NCI-H187 treated with DMSO at 0.1 percent for 48 hours (cell line): ENCODE measurements around the gene TTF2.
"Not testable (repeated sequence)": the region's sequence is repeated elsewhere in the genome, so short reads cannot be mapped to it uniquely, and the experiment has no call there.

Source experiments
- DNase-seq: peaks from one replicate; lab custom pipeline; 2025; lab: John Stamatoyannopoulos, UW

The TTF2 gene

GRCh38 chr1:117121589-117122329 lies 61.6 kb downstream of the TTF2 start, which contains the start of gene TRIM45:
Gene TRIM45, minus strand, starts transcription at chr1:117121749. Its CDS starts 548 bp downstream, at chr1:117121201.
- peak; percentile 80 for DNase-seq

DNA sequence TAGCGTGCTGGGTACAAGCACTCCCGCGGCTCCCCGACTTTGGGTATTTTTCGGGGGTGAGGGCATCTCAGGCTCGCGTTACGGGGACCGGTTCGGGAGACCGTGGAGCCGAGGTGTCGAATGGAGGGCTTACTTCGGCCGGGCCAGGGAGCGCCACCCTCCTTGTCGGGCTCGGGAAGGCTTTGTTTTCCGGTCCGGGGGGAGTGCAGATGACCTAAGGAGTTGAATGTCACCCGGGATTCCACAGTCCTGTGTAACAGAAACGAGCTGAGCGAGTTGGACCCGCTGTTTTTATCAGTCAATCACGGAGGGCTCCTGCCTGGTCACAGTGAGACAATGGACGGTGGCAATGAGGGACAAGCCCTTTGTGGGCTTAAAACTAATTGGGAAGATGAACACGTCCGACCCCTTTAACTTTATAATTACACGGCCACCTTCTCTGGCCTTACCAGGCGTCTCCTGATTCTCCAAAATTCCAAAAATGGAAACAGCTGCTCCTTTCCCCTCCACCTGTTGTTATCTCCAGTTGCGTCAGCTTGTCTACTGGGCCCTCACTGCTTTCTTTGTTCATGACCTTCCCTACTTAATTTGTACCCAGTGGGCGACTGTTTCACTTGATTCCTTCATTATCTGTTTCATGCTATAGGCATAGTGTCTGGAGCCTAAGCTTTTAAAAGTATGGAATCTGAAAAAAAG lies 62.4 kb downstream of the TTF2 start:
- no peak for DNase-seq

DNA sequence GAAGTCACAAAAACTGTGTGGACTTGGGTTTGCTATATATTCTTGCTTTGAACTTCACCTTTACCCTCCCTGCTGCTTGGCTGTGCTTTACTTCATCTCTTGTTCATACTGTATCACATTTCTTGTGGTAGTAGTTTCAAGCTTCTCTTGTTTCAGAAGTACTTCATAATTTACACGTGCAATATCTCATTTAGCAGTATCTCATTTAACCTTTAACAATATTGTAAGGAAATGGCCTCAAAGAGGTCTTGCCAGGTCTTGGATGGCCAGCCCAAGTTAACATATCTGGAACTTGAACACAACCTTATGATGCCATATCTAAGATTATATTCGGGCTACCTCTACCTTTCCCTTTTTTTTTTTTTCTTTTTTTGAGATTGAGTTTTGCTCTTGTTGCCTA lies 63.1 kb downstream of the TTF2 start:
- no peak for DNase-seq

- DNase-seq: no peak
These were observed 64.5 kb downstream of the TTF2 start for GRCh38 chr1:117124661-117125060.

DNA sequence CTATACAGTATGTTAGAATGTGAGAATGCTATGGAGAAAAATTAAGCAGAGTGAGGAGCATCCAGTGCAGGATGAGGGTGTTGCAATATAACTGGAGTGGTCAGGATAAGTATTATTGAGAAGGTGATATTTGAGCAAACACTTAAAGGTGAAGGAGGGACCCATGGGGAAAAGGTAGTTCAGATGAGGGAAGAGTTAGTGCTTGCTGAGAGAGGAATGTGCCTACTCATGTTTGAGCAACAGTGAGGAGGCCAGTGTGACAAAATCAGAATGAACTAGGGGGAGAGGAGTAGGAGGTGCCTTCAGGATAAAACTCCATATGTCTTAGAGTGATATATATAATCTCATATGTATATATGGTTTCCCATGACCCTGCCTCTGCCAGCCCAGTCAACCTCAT lies 67.7 kb downstream of the TTF2 start:
- peak; percentile 86 for DNase-seq

DNA sequence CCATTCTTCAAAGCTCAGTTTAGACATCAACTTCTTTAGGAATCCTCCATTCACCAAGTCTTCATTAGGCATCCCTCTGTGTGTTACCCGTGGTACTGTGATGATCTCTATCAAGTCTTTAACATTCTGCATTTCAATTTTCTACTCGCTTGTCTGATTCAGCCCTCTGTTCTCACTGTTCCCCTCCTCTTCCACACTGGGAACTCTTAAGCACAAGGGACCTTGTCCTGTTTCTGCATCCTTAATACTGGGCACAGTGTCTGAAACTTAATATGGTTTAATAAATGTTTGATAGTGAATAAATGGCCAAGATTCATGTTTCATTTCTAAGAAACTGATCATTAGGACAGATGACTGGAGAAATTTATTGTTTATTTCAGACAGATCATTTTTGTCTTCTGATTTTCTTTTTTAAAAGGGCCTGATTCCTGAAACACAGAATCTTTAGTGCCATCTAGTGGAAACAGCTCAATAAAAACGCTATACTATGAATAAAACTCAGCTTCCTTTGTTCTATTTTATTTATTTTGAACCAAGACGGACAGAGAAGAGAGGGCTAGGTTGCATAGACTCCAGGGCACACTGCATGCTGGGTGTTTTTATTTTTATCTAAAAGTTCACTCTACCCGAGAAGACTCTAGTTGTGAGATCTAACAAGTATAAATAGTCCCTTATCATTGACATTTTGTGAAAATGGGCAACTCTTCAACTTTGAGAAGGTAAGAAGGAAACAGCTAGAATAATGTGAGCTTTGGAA lies 68.4 kb downstream of the TTF2 start:
- no peak for DNase-seq

DNA sequence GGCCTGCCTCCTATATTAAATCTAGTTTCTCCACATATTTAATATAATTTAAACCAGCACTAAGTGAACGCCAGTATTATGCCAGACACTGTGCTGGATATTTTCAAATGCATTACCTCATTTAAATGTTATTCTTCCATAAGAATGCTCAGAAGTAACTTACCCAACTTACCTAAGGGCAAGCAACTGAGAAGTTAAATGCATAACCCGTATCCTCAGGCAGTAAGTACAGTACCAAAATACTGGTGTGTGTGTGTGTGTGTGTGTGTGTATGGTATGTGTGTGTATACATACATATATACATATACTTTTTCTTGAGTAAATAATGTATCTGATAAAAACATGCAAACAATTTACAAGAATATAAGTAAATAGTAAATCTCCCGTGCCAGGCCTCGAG lies 70.4 kb downstream of the TTF2 start:
- DNase-seq: no peak

DNA sequence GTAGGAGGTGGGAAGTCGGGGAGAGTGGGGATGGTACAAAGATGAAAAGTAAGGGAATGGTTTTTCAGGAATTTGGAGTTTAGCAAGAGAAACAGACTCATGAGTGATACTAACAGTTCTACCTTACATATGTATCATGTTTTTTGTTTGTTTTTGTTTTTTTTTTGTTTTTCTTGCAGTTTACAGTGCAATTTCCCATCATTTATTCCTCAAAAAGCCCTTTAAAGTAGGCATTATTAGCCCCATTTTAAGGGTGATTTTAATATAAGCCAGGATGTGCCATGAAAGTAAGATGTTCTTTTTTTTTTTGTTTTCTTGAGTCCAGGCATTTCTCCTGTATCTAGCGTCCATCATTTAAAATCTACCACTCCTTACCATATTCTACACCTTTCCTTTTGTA lies 75.2 kb downstream of the TTF2 start:
- no peak for DNase-seq

DNA sequence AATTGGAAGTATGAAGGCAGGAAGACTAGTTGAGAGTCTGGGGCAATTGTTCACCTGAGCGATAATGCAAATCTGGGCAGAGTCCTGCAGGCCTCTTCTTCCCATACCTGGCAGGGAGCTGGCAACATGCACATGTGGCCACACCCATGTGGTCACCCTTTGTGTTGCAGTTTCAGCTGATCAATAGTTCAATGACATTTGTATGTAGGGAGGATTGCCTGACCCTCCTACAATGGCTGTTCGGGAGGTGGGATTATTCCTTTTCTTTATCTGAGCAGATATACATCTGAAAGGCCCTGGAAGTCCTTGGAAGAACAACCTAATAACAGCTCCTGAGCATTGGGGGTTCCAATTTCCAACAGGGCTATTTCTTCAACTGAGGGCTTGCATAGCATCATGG lies 76.6 kb downstream of the TTF2 start:
- no peak for DNase-seq

DNA sequence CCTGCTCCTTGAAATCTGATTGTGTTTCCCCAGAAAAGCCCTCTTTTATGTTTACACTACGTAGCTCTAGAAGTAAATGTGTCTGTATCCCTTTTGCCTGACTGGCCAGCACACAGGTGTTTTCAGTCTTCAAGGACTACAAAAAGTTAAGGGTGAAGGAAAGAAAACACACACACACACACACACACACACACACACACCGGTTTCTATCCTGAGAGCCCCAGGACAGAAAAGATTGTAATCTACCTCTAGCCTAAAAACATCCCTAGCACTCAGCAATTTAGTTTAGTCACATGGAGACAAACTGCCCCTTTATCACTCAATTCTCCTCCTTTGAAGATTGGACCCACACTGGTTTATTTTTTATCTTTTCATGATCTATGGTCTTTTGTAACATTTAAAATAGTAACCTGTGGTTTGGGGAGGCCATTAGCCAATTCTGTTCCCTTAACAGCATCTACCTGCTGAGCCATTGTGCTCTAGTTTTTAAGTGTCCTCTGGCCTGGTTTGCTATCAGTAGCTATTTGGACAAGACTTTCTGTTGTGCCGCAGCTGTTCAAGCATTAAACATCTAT lies 77.2 kb downstream of the TTF2 start:
- no peak for DNase-seq

- no peak for DNase-seq
These were observed 78.0 kb downstream of the TTF2 start for GRCh38 chr1:117138106-117138505.

DNA sequence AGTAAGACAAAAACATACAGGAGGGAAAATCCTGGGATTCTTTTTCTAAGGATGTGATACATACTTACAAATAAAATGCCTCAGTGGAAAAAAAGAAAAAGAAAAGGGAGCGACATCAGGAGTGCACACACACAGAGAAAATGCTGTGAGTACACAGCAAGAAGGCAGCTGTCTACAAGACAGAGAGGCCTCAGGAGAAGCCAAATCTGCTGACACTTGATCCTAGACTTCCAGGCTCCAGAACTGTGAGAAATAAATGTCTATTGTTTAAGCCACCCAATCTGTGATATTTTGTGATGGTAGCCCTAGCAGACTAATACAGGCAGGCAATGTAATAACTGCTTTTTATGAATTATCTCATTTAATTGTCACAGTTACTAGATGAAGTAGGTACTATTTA lies 78.4 kb downstream of the TTF2 start:
- no peak for DNase-seq

DNA sequence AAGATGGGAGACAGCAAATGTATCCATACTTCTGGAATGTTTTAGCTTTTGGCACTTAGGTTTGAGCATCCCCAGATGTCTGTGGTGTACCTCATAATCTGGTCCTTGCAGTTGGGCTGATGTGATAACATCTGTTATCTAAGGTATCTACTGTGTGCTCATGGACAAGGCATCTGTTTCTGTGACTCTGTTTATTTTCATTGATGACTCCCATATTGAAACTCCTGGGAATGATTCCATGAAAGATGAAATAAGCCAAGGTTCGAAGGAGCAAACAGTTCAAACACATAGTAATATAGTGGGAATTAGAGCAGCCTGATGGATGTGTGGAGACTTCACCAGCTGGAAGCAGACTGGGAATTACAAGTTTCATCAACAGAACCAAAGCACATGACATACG lies 82.1 kb downstream of the TTF2 start:
- DNase-seq: no peak

DNA sequence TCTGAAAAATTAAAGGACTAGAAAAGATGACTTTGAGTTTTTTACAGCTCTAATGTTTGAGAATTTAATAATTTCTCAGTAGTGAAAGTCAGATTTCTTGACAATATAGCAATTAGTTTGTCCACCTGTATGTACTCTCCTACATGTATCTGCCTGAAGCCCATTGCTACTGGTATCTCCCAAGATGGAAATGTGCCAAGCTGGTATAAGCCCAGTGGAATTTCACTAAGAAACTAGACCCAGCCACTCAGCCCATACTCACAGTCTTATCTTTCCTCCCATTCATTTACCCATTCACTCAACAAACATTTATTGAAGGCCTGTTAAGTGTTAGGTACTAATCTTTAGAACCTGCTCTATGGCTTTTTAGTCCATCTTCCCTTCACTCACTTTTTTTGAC lies 83.0 kb downstream of the TTF2 start:
- no peak for DNase-seq

GRCh38 chr1:117143871-117144270 lies 83.7 kb downstream of the TTF2 start:
- DNase-seq: no peak

DNA sequence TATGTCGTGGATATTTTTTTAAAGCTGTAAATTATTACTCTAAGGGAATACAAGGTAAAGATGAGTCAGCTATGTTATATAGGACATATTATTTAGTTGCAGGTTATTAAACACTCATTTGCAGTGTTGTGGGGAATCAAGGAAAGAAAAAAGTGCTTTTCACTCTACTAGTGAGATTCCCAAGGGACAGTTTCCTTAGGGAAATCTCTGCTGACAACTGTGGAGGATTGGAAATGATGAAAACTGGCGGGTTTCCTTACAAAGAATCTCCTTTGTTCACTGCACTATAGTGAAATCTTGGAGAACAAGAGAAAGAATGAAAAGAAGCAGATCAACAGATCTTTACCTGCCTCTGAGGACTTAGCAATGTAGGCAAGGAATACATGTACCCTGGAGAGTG lies 85.9 kb downstream of the TTF2 start:
- no peak for DNase-seq

GRCh38 chr1:117146575-117147340 lies 86.6 kb downstream of the TTF2 start:
- DNase-seq: no peak

DNA sequence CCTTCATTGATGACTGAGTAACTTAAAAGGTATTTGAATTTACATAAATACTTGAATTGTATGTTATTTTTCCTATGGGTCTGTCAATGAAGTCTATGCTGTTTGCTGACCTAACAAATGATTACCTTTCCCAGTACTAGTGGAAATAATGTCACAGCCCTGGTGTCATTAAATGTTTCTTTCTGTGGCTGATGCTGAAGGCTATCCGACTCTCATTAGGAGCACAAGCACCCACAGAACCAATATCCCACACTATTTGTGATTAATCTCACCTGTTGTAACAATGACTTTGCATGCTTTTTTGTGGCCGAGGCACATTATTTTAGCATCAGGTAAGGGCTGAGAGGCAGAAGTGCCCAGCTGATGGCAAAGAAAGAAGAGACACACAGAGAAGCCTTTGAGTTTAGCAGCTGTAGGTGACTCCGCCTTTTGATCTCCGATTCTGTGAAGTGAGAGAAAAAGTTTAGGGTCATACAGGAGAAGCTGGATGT lies 87.3 kb downstream of the TTF2 start:
- DNase-seq: no peak

- DNase-seq: no peak
These were observed 87.9 kb downstream of the TTF2 start for GRCh38 chr1:117147856-117148588.

DNA sequence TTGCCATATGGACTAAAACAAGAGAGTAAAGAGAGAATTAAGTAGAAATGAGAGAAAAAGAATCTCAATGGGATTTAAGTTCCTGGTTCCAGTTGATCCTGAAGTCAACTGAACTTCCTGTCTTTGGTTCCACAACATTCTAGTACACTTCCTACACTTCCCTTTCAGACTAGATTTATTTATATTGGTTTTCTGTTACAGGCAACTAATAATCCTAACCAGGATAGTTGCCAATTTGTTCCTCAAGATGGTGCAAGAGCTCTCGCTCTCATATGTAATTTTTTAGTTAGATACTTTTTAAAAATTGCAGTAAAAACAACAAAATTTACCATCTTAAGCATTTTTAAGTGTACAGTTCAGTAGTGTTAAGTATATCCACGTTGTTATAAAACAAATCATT lies 90.2 kb downstream of the TTF2 start:
- no peak for DNase-seq

- not testable (repeated sequence) for DNase-seq
These were observed 91.2 kb downstream of the TTF2 start for GRCh38 chr1:117151305-117151704.
